ENCODE measurements around the gene SETD2. TPM values are rescaled to one million over a fixed set of nuclear protein-coding genes. Genes with fewer than 3 reads are reported as not detected.

SETD2 gene
- polyA plus RNA-seq, 1 of the 3 experiments (the other 2 are of a cell fraction): 12.1 TPM

DNA sequence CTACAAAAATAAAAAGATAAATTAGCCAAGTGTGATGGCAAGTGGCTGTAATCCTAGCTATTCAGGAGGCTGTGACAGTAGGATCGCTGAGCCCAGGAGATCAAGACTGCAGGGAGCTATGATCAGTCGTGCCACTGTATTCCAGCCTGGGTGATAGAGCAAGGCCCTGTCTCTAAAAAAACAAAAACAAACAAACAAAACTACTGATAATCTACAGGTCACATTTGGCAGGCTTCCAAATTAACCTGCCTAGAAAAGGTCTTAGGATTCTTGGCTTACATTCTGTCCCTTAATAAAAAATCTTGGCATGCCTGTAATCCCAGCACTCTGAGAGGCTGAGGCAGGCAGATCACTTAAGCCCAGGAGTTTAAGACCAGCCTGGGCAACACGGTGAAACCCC is 33.4 kb upstream of the SETD2 start:
- DNase-seq: no peak
- Histone ChIP-seq H3K4me2 (no peak overlapping the region), H3K9me2 (no peaks in the 10 kb centered on the region), H2AFZ (ENCODE audit: low read depth) (no peak overlapping the region), H3K27me3 (ENCODE audit: insufficient read depth) (no peaks in the 10 kb centered on the region), H3K4me3 (ENCODE audit: low read depth in 2 of 2, low read length in 1 of 2) (no peak overlapping the region), H3F3A (replicated peaks; ENCODE audit: insufficient read depth) (no peaks in the 10 kb centered on the region), H3K36me3 (replicated peaks in 1 of 2; ENCODE audit: control insufficient read depth in 1 of 2, insufficient read depth in 2 of 2, low read length in 1 of 2) (no peaks in the 10 kb centered on the region), H3K27ac (ENCODE audit: low read depth in 2 of 2, low read length in 1 of 2) (no peak overlapping the region), H3K9me3 (no peaks in the 10 kb centered on the region), H4K20me1 (ENCODE audit: insufficient read depth) (no peaks in the 10 kb centered on the region), H3K79me2 (ENCODE audit: insufficient read depth) (no peaks in the 10 kb centered on the region), H3K9ac (no peak overlapping the region), H3K4me1 (ENCODE audit: control insufficient read depth in 1 of 2, insufficient read depth in 2 of 2, low read depth in 1 of 2, low read length in 1 of 2) (no peaks in the 10 kb centered on the region)
- no peak for TF ChIP-seq TCF12 (IDR thresholded peaks at IDR 0.05)
- no peak for TF ChIP-seq REST (IDR thresholded peaks at IDR 0.05; ENCODE audit: low read depth, low read length)
- TF ChIP-seq, protein P1, sequence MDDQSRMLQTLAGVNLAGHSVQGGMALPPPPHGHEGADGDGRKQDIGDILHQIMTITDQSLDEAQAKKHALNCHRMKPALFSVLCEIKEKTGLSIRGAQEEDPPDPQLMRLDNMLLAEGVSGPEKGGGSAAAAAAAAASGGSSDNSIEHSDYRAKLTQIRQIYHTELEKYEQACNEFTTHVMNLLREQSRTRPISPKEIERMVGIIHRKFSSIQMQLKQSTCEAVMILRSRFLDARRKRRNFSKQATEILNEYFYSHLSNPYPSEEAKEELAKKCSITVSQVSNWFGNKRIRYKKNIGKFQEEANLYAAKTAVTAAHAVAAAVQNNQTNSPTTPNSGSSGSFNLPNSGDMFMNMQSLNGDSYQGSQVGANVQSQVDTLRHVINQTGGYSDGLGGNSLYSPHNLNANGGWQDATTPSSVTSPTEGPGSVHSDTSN (IDR thresholded peaks at IDR 0.05): no peak
- TF ChIP-seq POLR2AphosphoS5 (IDR thresholded peaks at IDR 0.05; ENCODE audit: low read depth, low read length): no peak
- no peak for TF ChIP-seq MXI1 (IDR thresholded peaks at IDR 0.05; ENCODE audit: low read depth, low read length)
- TF ChIP-seq RCOR1 (IDR thresholded peaks at IDR 0.05; ENCODE audit: low read length): no peak
- no peak for TF ChIP-seq NRF1 (IDR thresholded peaks at IDR 0.05; ENCODE audit: low read depth, low read length)
- TF ChIP-seq RAD21 (IDR thresholded peaks at IDR 0.05; ENCODE audit: low read length): no peak
- TF ChIP-seq NFIC (IDR thresholded peaks at IDR 0.05; ENCODE audit: borderline replicate concordance): no peak
- TF ChIP-seq EP300 (IDR thresholded peaks at IDR 0.05; ENCODE audit: borderline replicate concordance in 1 of 2, low read depth in 1 of 2, low read length in 1 of 2): no peak
- no peak for TF ChIP-seq USF1 (IDR thresholded peaks at IDR 0.05; ENCODE audit: borderline replicate concordance, low read depth)
- no peak for TF ChIP-seq YY1 (IDR thresholded peaks at IDR 0.05; ENCODE audit: low read depth)
- no peak for TF ChIP-seq SMC3 (IDR thresholded peaks at IDR 0.05; ENCODE audit: low read depth, low read length)
- no peak for TF ChIP-seq FOSL2 (IDR thresholded peaks at IDR 0.05; ENCODE audit: borderline replicate concordance, low read depth)
- no peak for TF ChIP-seq GABPA (IDR thresholded peaks at IDR 0.05; ENCODE audit: low read depth)
- ChIA-PET CTCF (no interaction called here), POLR2A (no interaction called here)
- WGBS (ENCODE audit: low lambda C conversion rate): 93% methylated on average over 3 of the region's 3 CpGs
